VCaP (cell line): Measurements from ENCODE around the gene PXK.
A peak's percentile ranks its signal among the peaks of the same experiment; 100 is the strongest.
"Not testable (repeated sequence)": the region's sequence is repeated elsewhere in the genome, so short reads cannot be mapped to it uniquely, and the experiment has no call there.

Experiments
- H3K27ac ChIP-seq: fragments of 450-650 bp; 2 replicates; pipeline ENCODE4 v1.5.1; 2017
- TF ChIP-seq, protein P1 (sequence below): fragments of 450-650 bp; conservative IDR thresholded peaks from 2 replicates; pipeline ENCODE4 v1.5.1; 2017; ENCODE audit warnings: mild to moderate bottlenecking, moderate library complexity

PXK gene

DNA sequence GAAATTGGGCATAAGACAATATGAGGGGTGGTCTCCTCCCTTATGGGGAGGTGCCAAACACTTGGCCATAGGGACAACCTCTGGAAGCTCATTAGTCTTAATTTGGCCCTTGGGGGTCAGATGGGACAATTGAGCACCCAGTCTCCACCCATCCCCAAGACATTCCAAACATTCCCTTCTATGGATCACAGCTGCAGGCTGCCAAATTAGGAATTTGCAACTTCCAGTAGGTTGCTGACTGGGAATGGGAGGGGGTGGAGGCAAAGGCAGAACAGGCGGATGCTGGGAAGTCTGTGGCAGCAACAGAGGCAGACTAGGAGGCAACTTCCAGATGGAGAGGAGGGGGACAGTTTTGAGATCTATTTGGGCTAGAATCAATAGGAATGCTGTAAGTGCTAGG lies 102.3 kb downstream of the PXK start:
- no peak overlapping the region for H3K27ac ChIP-seq
- TF ChIP-seq, protein P1, sequence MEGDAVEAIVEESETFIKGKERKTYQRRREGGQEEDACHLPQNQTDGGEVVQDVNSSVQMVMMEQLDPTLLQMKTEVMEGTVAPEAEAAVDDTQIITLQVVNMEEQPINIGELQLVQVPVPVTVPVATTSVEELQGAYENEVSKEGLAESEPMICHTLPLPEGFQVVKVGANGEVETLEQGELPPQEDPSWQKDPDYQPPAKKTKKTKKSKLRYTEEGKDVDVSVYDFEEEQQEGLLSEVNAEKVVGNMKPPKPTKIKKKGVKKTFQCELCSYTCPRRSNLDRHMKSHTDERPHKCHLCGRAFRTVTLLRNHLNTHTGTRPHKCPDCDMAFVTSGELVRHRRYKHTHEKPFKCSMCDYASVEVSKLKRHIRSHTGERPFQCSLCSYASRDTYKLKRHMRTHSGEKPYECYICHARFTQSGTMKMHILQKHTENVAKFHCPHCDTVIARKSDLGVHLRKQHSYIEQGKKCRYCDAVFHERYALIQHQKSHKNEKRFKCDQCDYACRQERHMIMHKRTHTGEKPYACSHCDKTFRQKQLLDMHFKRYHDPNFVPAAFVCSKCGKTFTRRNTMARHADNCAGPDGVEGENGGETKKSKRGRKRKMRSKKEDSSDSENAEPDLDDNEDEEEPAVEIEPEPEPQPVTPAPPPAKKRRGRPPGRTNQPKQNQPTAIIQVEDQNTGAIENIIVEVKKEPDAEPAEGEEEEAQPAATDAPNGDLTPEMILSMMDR = no peak

DNA sequence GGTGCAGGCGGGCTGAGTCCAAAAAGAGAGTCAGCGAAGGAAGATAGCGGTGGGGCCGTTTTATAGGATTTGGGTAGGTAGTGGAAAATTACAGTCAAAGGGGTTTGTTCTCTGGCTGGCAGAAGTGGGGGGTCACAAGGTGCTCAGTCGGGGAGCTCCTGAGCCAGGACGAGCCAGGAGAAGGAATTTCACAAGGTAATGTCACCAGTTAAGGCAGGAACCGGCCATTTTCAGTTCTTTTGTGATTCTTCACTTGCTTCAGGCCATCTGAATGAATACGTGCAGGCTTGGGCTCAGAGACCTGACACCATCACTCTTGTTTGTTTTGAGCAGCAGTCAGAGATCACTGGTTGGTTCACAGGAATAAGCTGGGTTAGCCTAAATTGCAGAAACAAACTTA lies 104.6 kb downstream of the PXK start:
- not testable (repeated sequence) for H3K27ac ChIP-seq

DNA sequence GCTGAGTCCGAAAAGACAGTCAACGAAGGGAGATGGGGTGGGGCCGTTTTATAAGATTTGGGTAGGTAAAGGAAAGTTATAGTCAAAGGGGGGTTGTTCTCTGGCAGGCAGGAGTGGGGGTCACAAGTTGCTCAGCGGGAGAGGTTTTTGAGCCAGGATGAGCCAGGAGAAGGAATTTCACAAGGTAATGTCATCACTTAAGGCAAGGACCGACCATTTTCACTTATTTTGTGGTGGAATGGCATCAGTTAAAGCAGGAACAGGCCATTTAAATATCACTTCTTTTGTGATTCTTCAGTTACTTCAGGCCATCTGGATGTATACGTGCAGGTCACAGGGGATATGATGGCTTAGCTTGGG lies 108.3 kb downstream of the PXK start:
- H3K27ac ChIP-seq = not testable (repeated sequence)

DNA sequence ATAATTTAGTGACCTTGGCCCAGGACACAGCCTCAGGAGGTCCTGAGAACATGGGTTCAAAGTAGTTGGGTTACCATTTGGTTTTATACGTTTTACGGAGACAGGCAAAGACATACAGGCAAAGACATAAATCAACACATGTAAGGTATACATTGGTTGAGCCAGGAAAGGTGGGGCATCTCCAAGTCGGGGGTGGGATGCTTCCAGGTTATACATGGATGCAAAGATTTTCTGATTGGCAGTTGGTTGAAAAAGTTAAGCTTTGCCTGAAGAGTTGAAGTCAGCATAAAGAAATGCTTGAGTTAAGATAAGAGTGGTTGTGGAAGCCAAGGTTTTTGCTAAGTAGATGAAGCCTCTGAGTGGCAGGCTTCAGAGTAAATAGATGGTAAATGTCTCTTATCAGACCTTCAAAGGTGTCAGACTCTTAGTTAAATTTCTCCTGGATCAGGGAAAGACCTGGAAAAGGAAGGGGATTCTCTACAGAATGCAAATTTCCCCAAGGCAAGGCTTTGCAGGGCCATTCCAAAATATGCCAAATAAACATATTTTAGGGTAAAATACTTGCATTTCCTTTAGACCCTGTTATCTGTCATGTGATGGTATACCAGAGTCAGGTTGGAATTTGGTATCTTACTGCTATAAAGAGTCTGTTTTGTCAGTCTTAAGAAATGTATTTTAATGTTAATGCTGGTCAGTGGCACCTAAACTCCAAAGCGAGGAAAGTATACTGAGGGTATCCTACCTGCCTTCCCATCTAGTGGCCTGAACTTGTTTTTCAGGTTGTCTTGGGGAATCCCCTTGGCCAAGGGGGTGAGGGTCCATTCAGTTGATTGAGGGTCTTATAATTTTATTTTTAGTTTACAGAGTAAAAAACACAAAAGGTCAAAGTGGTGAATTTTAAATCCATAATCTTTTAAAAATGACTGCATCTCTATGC lies 109.1 kb downstream of the PXK start:
- TF ChIP-seq, protein P1 = no peak
- H3K27ac ChIP-seq = no peak overlapping the region

DNA sequence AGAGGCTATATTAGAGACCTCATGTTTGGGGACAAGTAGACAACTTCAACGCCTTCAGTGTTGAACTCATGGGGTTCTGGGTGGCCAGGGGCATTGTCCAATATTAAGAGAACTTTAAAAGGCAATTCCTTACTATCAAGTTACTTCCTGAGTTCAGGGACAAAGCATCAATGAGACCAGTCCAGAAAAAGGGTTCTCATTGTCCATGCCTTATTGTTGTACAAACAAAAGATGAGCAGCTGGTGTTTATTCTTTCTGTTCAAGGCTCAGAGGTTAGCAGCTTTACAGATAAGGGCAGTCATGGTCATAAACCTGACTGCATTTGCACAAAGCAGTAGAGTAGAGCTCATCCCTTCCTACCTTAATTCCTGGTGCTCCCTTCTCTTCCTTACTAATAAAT lies 119.5 kb downstream of the PXK start:
- peak overlapping the region; percentile 59 for H3K27ac ChIP-seq
- TF ChIP-seq, protein P1 = no peak

DNA sequence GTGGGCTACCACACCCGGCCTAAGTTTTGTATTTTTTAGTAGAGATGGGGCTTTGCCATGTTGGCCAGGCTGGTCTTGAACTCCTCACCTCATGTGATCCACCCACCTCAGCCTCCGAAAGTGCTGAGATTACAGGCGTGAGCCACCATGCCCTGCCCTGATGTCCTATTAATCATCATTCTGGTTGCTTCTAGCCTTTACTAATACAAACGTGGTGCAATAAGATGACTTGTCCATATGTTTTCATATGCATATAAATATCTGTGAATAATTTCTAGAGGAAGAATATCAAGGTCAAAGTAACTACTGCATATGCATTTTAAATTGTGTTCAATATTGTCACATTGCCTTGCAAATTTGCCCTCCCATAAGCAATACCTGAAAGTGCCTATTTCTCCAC lies 126.5 kb downstream of the PXK start:
- TF ChIP-seq, protein P1 = no peak
- H3K27ac ChIP-seq = no peak overlapping the region

DNA sequence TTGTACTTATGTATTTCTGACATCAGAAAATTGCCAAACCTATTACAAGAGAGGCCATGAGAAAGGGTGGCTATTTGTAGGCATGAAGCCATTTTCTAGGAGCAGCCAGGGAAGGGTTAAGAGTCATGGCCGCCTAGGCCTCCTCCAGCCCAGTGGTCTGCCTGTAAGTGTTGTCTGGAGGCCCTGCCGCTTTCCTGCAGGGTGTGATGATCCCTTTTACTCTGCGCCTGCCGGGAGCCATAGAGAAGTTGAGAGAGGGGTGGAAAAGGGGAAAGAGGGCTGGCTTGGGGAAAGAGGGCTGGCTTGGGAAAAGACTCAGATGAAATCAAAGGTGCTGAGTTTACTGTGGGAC lies 130.1 kb downstream of the PXK start:
- TF ChIP-seq, protein P1 = no peak
- peak overlapping the region; percentile 29; the same call in 1 of the 2 replicates for H3K27ac ChIP-seq

DNA sequence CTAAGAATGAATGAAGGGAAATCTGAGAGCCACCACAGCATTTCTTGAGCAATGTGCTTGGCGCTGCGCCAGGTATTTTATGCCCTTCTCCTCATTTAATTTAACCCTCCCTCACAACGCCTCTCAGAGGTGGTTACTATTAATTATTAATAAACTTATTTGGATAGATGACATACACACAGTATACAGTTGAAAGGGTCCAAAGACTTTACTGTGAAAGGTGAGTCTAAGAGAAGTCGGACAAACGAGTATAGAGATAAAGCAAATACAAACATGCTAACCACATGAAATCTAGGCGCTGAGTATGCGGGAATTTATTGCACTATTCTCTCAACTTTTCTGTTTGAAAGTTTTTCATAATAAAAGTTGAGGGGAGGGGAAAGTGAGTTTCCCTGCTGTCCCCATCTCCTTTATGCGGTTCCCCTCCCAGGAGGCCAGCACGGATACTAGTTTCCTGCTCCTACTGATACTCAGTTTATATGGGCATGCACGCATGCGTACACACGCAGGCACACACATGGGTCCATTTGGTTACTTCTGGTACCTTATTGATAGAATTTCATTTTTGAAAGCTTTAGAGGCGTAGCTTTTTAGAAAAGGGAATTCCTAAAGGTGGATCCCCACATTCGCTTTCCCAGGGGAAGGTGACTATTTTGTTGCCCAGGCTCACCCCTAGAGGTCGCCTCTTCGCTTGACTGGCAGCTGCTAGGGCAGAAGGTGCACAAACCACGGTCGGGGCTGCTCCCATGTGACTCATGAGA lies 130.7 kb downstream of the PXK start:
- H3K27ac ChIP-seq = peak overlapping the region; percentile 29; the same call in 1 of the 2 replicates
- TF ChIP-seq, protein P1 = peak; percentile 94
